WERI-Rb-1 (cell line): ENCODE data around the gene MALL.
"Not testable (repeated sequence)": the region's sequence is repeated elsewhere in the genome, so short reads cannot be mapped to it uniquely, and the experiment has no call there.

Experiments used
- DNase-seq: peaks from one replicate; pipeline ENCODE4 v3.0.0-alpha.2; 2020
- H3K27ac ChIP-seq: fragments of 250-450 bp; sonication (Bioruptor Pico); 2 replicates; pipeline ENCODE4 v1.5.1; 2020; ENCODE audit warnings: mild to moderate bottlenecking, moderate library complexity
- H3K27me3 ChIP-seq: fragments of 250-450 bp; sonication (Bioruptor Pico); 2 replicates; pipeline ENCODE4 v1.5.1; 2021; ENCODE audit warnings: mild to moderate bottlenecking, low read depth, moderate library complexity; ENCODE audit not compliant: insufficient read depth, severe bottlenecking
- H3K36me3 ChIP-seq: fragments of 250-450 bp; sonication (Bioruptor Pico); 2 replicates; pipeline ENCODE4 v1.5.1; 2020; ENCODE audit warnings: mild to moderate bottlenecking, moderate library complexity
- H3K4me3 ChIP-seq: 2 replicates; pipeline ENCODE4 v1.5.1; 2011; ENCODE audit warnings: low read depth, mild to moderate bottlenecking, control low read depth, low read length
- H3K9me3 ChIP-seq: fragments of 250-450 bp; sonication (Bioruptor Pico); 2 replicates; pipeline ENCODE4 v1.5.1; 2021; ENCODE audit warnings: mild to moderate bottlenecking, moderate library complexity; ENCODE audit not compliant: severe bottlenecking
- CTCF ChIP-seq: IDR thresholded peaks from 2 replicates; pipeline ENCODE4 v1.5.1; 2011; ENCODE audit warnings: low read depth, mild to moderate bottlenecking, control low read depth, inconsistent platforms, low read length

Gene MALL

GRCh38 chr2:110101280-110101844, 14.3 kb downstream of the MALL start:
- Histone ChIP-seq H3K27ac (no peak overlapping the region), H3K27me3 (peaks cover 38% of the 10 kb centered on the region), H3K36me3 (no peaks in the 10 kb centered on the region), H3K4me3 (no peak overlapping the region), H3K9me3 (no peaks in the 10 kb centered on the region)
- DNase-seq, result no peak
- no peak for TF ChIP-seq CTCF

DNA sequence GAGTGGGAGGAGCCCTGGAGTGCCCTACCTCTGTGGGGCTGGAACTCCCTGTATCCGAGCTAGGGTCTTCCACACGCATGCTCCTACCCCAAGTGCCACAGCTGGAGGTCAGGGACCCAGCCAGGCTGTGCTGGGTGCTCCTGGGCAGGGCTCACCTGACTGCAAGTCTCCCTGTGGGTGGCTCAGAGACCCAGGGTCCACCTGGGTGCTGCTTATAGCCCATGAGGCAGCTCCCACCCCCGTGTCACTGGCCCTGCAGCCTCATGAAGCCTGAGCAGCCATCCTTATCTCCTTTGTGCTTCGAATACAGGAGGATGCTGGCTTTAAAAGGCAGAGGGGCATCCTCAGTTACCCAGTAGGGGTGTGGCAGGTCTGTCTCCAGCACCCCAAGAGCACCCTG, 14.7 kb downstream of the MALL start:
- H3K4me3 ChIP-seq, H3K27ac ChIP-seq, H3K36me3 ChIP-seq, H3K9me3 ChIP-seq, DNase-seq: not testable (repeated sequence)
- H3K27me3 ChIP-seq, result peaks cover 38% of the 10 kb centered on the region

DNA sequence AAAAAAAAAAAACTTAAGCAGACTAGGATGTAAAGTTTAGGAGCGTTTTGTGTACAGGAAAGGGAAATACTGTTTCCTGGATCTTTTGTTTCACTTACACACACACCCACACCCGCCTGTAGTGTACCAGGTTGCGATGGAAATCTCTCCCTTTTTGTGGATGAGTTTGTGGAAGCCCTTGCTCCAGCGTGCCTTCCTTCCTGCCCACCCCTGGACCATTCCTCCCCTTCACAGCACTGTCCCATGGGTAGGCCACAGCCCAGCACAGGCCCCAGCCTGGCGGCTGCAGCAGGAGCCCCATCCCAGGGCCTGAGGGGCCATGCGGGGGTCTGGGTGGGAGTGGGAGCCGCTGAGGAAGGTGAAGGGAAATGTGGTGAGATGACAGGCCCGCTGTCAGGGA, 15.1 kb downstream of the MALL start:
- H3K36me3 ChIP-seq, result no peaks in the 10 kb centered on the region
- H3K4me3 ChIP-seq, result no peak overlapping the region
- H3K27me3 ChIP-seq, result peaks cover 38% of the 10 kb centered on the region
- no peaks in the 10 kb centered on the region for H3K9me3 ChIP-seq
- no peak for TF ChIP-seq CTCF
- no peak for DNase-seq
- H3K27ac ChIP-seq, result no peak overlapping the region

GRCh38 chr2:110099471-110100225, 16.0 kb downstream of the MALL start:
- no peak overlapping the region for H3K27ac ChIP-seq
- no peaks in the 10 kb centered on the region for H3K36me3 ChIP-seq

GRCh38 chr2:110099038-110099425, 16.6 kb downstream of the MALL start:
- H3K36me3 ChIP-seq, result no peaks in the 10 kb centered on the region
- peaks cover 32% of the 10 kb centered on the region for H3K27me3 ChIP-seq
- H3K27ac ChIP-seq, result no peak overlapping the region
- no peak overlapping the region for H3K4me3 ChIP-seq
- TF ChIP-seq CTCF, result no peak
- DNase-seq, result no peak
- no peaks in the 10 kb centered on the region for H3K9me3 ChIP-seq

More at GRCh38 chr2:110099471-110100225, 16.0 kb downstream of the MALL start:
- Histone ChIP-seq H3K27me3 (peaks cover 36% of the 10 kb centered on the region), H3K4me3 (no peak overlapping the region), H3K9me3 (no peaks in the 10 kb centered on the region)
- TF ChIP-seq CTCF, result no peak
- no peak for DNase-seq

- Histone ChIP-seq H3K36me3 (no peaks in the 10 kb centered on the region), H3K27me3 (peaks cover 30% of the 10 kb centered on the region), H3K9me3 (no peaks in the 10 kb centered on the region), H3K27ac (no peak overlapping the region), H3K4me3 (no peak overlapping the region)
- DNase-seq, result no peak
- TF ChIP-seq CTCF, result no peak
Observed at GRCh38 chr2:110097506-110098220, 18.0 kb downstream of the MALL start.
